ENCODE measurements around the gene CDK14. TPM values are rescaled to one million over a fixed set of nuclear protein-coding genes. Genes with fewer than 3 reads are reported as not detected.

Gene CDK14
- total and polyA plus RNA-seq, 10 of the 15 experiments (the other 5 are each of a cell fraction or from before 2014, with no cell fraction given): 6.5 to 61.3 (median 24.2) TPM

DNA sequence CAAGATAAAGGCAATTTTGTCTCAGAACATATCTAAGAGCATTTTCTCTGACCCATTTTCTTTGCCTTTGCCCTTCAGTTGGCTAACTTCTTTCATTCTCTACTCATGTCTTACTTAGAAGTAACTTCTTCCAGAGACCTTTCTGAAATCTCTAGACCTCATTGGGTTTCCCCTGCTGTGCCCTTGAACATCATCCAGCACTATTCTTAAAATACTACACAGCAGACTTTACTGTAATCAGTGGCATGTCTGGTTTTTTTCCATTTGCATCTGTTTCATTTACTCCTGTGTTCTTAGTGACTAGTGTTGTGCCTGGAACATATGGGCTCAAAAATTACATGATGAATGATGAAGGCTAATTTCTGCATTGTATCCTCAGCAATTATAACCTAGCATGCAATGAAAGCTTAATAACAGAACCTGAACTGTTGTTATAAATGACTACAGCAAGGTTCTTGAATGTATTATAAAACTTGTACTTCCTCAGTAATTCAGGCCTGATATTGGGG lies 301.9 kb downstream of the CDK14 start:
- H4K20me1 ChIP-seq (ENCODE audit: control insufficient read depth, insufficient read depth): no peaks in the 10 kb centered on the region
- H3K79me2 ChIP-seq (ENCODE audit: control insufficient read depth, insufficient read depth, low read length): no peaks in the 10 kb centered on the region
- no peak overlapping the region for H3K4me3 ChIP-seq
- TF ChIP-seq MYB (IDR thresholded peaks at IDR 0.05; ENCODE audit: borderline replicate concordance, low read depth, low read length) (no peak), ZNF274 (IDR thresholded peaks at IDR 0.05; ENCODE audit: insufficient read depth, insufficient read length) (no peak)
- no peaks in the 10 kb centered on the region for H3K27me3 ChIP-seq (replicated peaks in 1 of 2; ENCODE audit: control insufficient read depth in 2 of 2, insufficient read depth in 2 of 2, low read length in 1 of 2)
- FAIRE-seq (peak; percentile 47), DNase-seq (ENCODE audit: low read depth, low spot score) (peak; percentile 8), ATAC-seq (peak; percentile 74)
- no peak overlapping the region for H2AFZ ChIP-seq (ENCODE audit: control insufficient read depth, low read depth, low read length)
- H3K4me1 ChIP-seq (ENCODE audit: control insufficient read depth, insufficient read depth, low read length): no peaks in the 10 kb centered on the region
- intact Hi-C loops (cut with micrococcal nuclease; ENCODE audit: unreplicated experiment): no loop called here
- ChIA-PET SMC1A (ENCODE audit: uncharacterized antibody, unreplicated experiment) (no interaction called here), RAD21 (ENCODE audit: unreplicated experiment) (no interaction called here), CTCF (interaction anchor here (1.0 kb wide), 1 partner anchor 136 kb away, joined by 3 read pairs; no protein-coding TSS in a partner anchor), POLR2A (no interaction called here)
- no peak overlapping the region for H3K4me2 ChIP-seq (ENCODE audit: control insufficient read depth, insufficient read depth)
- H3K36me3 ChIP-seq (ENCODE audit: control insufficient read depth in 2 of 2, insufficient read depth in 2 of 2, low read length in 1 of 2): no peaks in the 10 kb centered on the region; a peak in 1 of 4 replicates
- no peak overlapping the region for H3K27ac ChIP-seq (ENCODE audit: control insufficient read depth, insufficient read depth)
- H3K9me3 ChIP-seq (replicated peaks; ENCODE audit: control insufficient read depth, insufficient read depth, low read length): no peaks in the 10 kb centered on the region
- BruUV-seq (replicated peaks): no TSS peak
- no peak overlapping the region for H3K9ac ChIP-seq (ENCODE audit: control insufficient read depth, insufficient read depth, low read length)
- in situ Hi-C loops (cut with MboI): no loop called here

DNA sequence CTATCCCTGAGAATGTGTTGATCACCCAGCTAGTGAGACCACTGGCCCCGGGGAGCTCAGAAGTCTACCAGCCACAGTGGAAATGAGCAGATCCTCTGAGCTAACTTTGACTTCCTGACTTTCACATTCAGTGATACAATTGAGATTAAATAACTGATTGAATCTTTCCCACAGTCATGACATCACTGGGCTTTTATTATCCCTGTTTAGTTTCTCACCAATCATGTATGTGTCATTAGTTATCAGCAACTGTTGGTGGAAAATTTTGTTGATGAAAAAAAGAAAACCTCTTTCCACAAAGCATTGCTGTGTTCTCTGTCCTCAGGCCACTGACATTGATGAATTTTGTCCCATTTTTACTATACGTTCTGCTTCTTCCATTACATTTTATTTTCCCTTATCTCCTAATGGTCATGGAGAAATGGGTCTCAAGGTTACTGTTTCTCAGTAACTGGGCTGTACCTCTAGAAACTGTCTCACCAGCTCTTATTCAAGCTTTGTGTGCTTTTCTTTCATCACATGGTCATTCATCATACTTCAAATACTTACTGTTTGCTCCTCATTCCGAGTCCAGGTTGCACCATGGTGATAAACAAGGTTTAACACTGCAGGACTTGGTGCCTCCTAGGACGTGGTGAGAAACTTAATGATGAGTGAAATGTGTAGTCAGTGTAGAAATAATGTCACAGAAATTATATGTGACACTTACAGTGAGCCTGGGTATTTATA lies 304.7 kb downstream of the CDK14 start:
- intact Hi-C loops (cut with micrococcal nuclease; ENCODE audit: unreplicated experiment) (no loop called here), in situ Hi-C loops (cut with MboI) (no loop called here)
- no TSS peak for BruUV-seq (replicated peaks)
- POLR2A ChIA-PET: interaction anchor here (1.1 kb wide), 1 partner anchor 19 kb away, joined by 3 read pairs; no protein-coding TSS in a partner anchor
- Histone ChIP-seq H3K79me2 (ENCODE audit: control insufficient read depth, insufficient read depth, low read length) (no peaks in the 10 kb centered on the region), H3K4me3 (no peak overlapping the region), H2AFZ (ENCODE audit: control insufficient read depth, low read depth, low read length) (no peak overlapping the region), H3K36me3 (ENCODE audit: control insufficient read depth in 2 of 2, insufficient read depth in 2 of 2, low read length in 1 of 2) (no peaks in the 10 kb centered on the region; a peak in 2 of 4 replicates), H3K9ac (ENCODE audit: control insufficient read depth, insufficient read depth, low read length) (no peak overlapping the region), H3K27me3 (replicated peaks in 1 of 2; ENCODE audit: control insufficient read depth in 2 of 2, insufficient read depth in 2 of 2, low read length in 1 of 2) (no peaks in the 10 kb centered on the region), H4K20me1 (ENCODE audit: control insufficient read depth, insufficient read depth) (no peaks in the 10 kb centered on the region), H3K4me2 (ENCODE audit: control insufficient read depth, insufficient read depth) (no peak overlapping the region), H3K27ac (ENCODE audit: control insufficient read depth, insufficient read depth) (no peak overlapping the region), H3K9me3 (replicated peaks; ENCODE audit: control insufficient read depth, insufficient read depth, low read length) (no peaks in the 10 kb centered on the region), H3K4me1 (ENCODE audit: control insufficient read depth, insufficient read depth, low read length) (no peaks in the 10 kb centered on the region)
- RAD21 ChIA-PET (ENCODE audit: unreplicated experiment): no interaction called here
- DNase-seq (ENCODE audit: low read depth, low spot score) (no peak), FAIRE-seq (no peak), ATAC-seq (no peak)
- SMC1A ChIA-PET (ENCODE audit: uncharacterized antibody, unreplicated experiment): interaction anchor here (0.9 to 1.0 kb wide), 2 partner anchors 12 to 31 kb away, joined by 3 read pairs; no protein-coding TSS in a partner anchor
- WGBS (ENCODE audit: insufficient coverage, insufficient replicate concordance, low lambda C conversion rate, missing lambda C conversion rate): 66% methylated on average over 4 of the region's 4 CpGs
- CTCF ChIA-PET: interaction anchor here (1.4 kb wide), 1 partner anchor 9 kb away, joined by 3 read pairs; no protein-coding TSS in a partner anchor
- TF ChIP-seq, protein P1, sequence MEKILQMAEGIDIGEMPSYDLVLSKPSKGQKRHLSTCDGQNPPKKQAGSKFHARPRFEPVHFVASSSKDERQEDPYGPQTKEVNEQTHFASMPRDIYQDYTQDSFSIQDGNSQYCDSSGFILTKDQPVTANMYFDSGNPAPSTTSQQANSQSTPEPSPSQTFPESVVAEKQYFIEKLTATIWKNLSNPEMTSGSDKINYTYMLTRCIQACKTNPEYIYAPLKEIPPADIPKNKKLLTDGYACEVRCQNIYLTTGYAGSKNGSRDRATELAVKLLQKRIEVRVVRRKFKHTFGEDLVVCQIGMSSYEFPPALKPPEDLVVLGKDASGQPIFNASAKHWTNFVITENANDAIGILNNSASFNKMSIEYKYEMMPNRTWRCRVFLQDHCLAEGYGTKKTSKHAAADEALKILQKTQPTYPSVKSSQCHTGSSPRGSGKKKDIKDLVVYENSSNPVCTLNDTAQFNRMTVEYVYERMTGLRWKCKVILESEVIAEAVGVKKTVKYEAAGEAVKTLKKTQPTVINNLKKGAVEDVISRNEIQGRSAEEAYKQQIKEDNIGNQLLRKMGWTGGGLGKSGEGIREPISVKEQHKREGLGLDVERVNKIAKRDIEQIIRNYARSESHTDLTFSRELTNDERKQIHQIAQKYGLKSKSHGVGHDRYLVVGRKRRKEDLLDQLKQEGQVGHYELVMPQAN (conservative IDR thresholded peaks at IDR 0.05): no peak
- TF ChIP-seq MEF2B (IDR thresholded peaks at IDR 0.05; ENCODE audit: partially characterized antibody, poor library complexity, severe bottlenecking) (no peak), CHD1 (IDR thresholded peaks at IDR 0.05; ENCODE audit: low read depth, low read length) (no peak), DPF2 (IDR thresholded peaks at IDR 0.05) (no peak), SIN3A (IDR thresholded peaks at IDR 0.05; ENCODE audit: low read depth, low read length) (no peak), SMAD1 (IDR thresholded peaks at IDR 0.05; ENCODE audit: low read depth, partially characterized antibody) (no peak), NR2C1 (IDR thresholded peaks at IDR 0.05) (no peak), ZNF274 (IDR thresholded peaks at IDR 0.05; ENCODE audit: insufficient read depth, insufficient read length) (no peak), TBL1XR1 (IDR thresholded peaks at IDR 0.05; ENCODE audit: low read depth, low read length) (no peak), SUZ12 (IDR thresholded peaks at IDR 0.05; ENCODE audit: unreplicated experiment) (no peak), GATAD2B (conservative IDR thresholded peaks at IDR 0.05; ENCODE audit: low read depth) (no peak)
- TF ChIP-seq, protein P2, sequence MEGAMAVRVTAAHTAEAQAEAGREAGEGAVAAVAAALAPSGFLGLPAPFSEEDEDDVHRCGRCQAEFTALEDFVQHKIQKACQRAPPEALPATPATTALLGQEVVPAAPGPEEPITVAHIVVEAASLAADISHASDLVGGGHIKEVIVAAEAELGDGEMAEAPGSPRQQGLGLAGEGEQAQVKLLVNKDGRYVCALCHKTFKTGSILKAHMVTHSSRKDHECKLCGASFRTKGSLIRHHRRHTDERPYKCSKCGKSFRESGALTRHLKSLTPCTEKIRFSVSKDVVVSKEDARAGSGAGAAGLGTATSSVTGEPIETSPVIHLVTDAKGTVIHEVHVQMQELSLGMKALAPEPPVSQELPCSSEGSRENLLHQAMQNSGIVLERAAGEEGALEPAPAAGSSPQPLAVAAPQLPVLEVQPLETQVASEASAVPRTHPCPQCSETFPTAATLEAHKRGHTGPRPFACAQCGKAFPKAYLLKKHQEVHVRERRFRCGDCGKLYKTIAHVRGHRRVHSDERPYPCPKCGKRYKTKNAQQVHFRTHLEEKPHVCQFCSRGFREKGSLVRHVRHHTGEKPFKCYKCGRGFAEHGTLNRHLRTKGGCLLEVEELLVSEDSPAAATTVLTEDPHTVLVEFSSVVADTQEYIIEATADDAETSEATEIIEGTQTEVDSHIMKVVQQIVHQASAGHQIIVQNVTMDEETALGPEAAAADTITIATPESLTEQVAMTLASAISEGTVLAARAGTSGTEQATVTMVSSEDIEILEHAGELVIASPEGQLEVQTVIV (IDR thresholded peaks at IDR 0.05; ENCODE audit: borderline replicate concordance, partially characterized antibody): no peak

Measured in GM12878 (cell line).